Tibial nerve (tissue), 4 donors: Measurements from ENCODE around the gene JADE1. TPM values are rescaled to one million over a fixed set of nuclear protein-coding genes. Genes with fewer than 3 reads are reported as not detected.

Source experiments
- DNase-seq, 2 donors: peaks; one replicate each; pipeline ENCODE4 v3.0.0-alpha.2; 2019; ENCODE audit warnings: low spot score in 2 of 2
- H3K27ac ChIP-seq, 4 donors: fragments of 200-600 bp; sonication (generic) in 3 of 4; one replicate each; pipeline ENCODE4 v1.5.1; 2017 to 2019; ENCODE audit warnings: mild to moderate bottlenecking in 1 of 4
- H3K27me3 ChIP-seq, 2 donors: fragments of 200-600 bp; sonication (generic) in 1 of 2; one replicate each; pipeline versions ENCODE4 v1.5.1 to v1.6.0; 2017 to 2019
- H3K36me3 ChIP-seq, 3 donors: fragments of 200-600 bp; sonication (generic); one replicate each; pipeline ENCODE4 v1.5.1; 2018 to 2019
- H3K4me1 ChIP-seq, 4 donors: fragments of 200-600 bp; sonication (generic) in 3 of 4; one replicate each; pipeline ENCODE4 v1.5.1; 2017 to 2019
- H3K4me3 ChIP-seq, 4 donors: fragments of 200-600 bp; sonication (generic) in 3 of 4; one replicate each; pipeline ENCODE4 v1.5.1; 2017 to 2019; ENCODE audit warnings: mild to moderate bottlenecking in 1 of 4, moderate library complexity in 1 of 4
- H3K9me3 ChIP-seq, 4 donors: fragments of 200-600 bp; sonication (generic) in 3 of 4; one replicate each; pipeline ENCODE4 v1.5.1; 2017 to 2019
- CTCF ChIP-seq, 5 experiments: fragments of 200-600 bp in 3 of 5; fragments of 450-650 bp in 2 of 5; sonication (generic) in 3 of 5; IDR thresholded peaks; one replicate each; pipeline ENCODE4 v1.5.1; 2016 to 2019; ENCODE audit warnings: antibody characterized with exemption in 5 of 5, mild to moderate bottlenecking in 3 of 5, moderate library complexity in 2 of 5
- EP300 ChIP-seq, 2 donors: sonication (generic); formaldehyde crosslinking; IDR thresholded peaks; one replicate each; pipeline ENCODE4 v1.6.1; 2017; ENCODE audit warnings: antibody characterized with exemption in 2 of 2, mild to moderate bottlenecking in 1 of 2
- POLR2A ChIP-seq, 2 donors: fragments of 450-650 bp; IDR thresholded peaks; one replicate each; pipeline ENCODE4 v1.6.1; 2017; ENCODE audit warnings: antibody characterized with exemption in 2 of 2, mild to moderate bottlenecking in 2 of 2, moderate library complexity in 2 of 2
- WGBS, 2 donors: methylation state at CpG; one replicate each; pipeline ENCODE4 v1.1.5; 2018; 5-methylcytosine and 5-hydroxymethylcytosine counted together
- total RNA-seq, 4 donors: library from RNA; depleted of rRNA; stranded (reverse); fragments of >200 nt; gene quantifications; one replicate each; pipeline ENCODE4 v1.1.0, GENCODE V29; 2016

JADE1 gene
- total RNA-seq, 4 donors from 2014 or later = 55.7 to 68.7 (median 65.8) TPM

GRCh38 chr4:128825226-128825625, 15.7 kb downstream of the JADE1 start:
- no peak for TF ChIP-seq POLR2A (IDR thresholded peaks at IDR 0.05)
- no peak for TF ChIP-seq CTCF (IDR thresholded peaks at IDR 0.05)
- TF ChIP-seq EP300 (IDR thresholded peaks at IDR 0.05) = no peak
- no peaks in the 10 kb centered on the region for H3K27me3 ChIP-seq
- peaks cover 0 to 75% (median 27%) of the 10 kb centered on the region in 4 donors for H3K4me1 ChIP-seq
- DNase-seq = no peak
- H3K9me3 ChIP-seq = no peaks in the 10 kb centered on the region
- H3K36me3 ChIP-seq = no peaks in the 10 kb centered on the region
- no peak overlapping the region for H3K4me3 ChIP-seq
- WGBS, 2 donors = 80 to 81% methylated on average over 7 of the region's 7 CpGs
- no peak overlapping the region for H3K27ac ChIP-seq

- Histone ChIP-seq H3K4me1 (peaks cover 4 to 84% (median 43%) of the 10 kb centered on the region in 4 donors), H3K27ac (peak overlapping the region in 1 of 4 donors; percentile 18), H3K9me3 (no peaks in the 10 kb centered on the region), H3K36me3 (peaks cover 0 to 7% (median 0%) of the 10 kb centered on the region in 3 donors), H3K27me3 (no peaks in the 10 kb centered on the region), H3K4me3 (no peak overlapping the region)
- no peak for DNase-seq
- TF ChIP-seq EP300 (IDR thresholded peaks at IDR 0.05) (no peak), CTCF (IDR thresholded peaks at IDR 0.05) (no peak), POLR2A (IDR thresholded peaks at IDR 0.05) (no peak)
Measured at GRCh38 chr4:128827296-128827695, 17.8 kb downstream of the JADE1 start.

GRCh38 chr4:128830906-128831503, 21.5 kb downstream of the JADE1 start:
- peaks cover 4 to 62% (median 30%) of the 10 kb centered on the region in 4 donors for H3K4me1 ChIP-seq
- TF ChIP-seq POLR2A (IDR thresholded peaks at IDR 0.05) (no peak), EP300 (IDR thresholded peaks at IDR 0.05) (no peak), CTCF (IDR thresholded peaks at IDR 0.05) (no peak)

GRCh38 chr4:128831531-128832242, 22.2 kb downstream of the JADE1 start:
- no peak for DNase-seq
- Histone ChIP-seq H3K27me3 (no peaks in the 10 kb centered on the region), H3K9me3 (no peaks in the 10 kb centered on the region), H3K36me3 (peaks cover 0 to 41% (median 0%) of the 10 kb centered on the region in 3 donors), H3K4me3 (no peak overlapping the region), H3K4me1 (peaks cover 4 to 56% (median 25%) of the 10 kb centered on the region in 4 donors), H3K27ac (no peak overlapping the region)
- TF ChIP-seq CTCF (IDR thresholded peaks at IDR 0.05) (no peak), POLR2A (IDR thresholded peaks at IDR 0.05) (no peak), EP300 (IDR thresholded peaks at IDR 0.05) (no peak)
- 53 to 61% methylated on average over 8 of the region's 8 CpGs for WGBS, 2 donors

More at GRCh38 chr4:128830906-128831503, 21.5 kb downstream of the JADE1 start:
- no peak for DNase-seq
- no peaks in the 10 kb centered on the region for H3K9me3 ChIP-seq
- no peak overlapping the region for H3K4me3 ChIP-seq
- H3K27me3 ChIP-seq = no peaks in the 10 kb centered on the region
- peaks cover 0 to 41% (median 0%) of the 10 kb centered on the region in 3 donors for H3K36me3 ChIP-seq
- H3K27ac ChIP-seq = peak overlapping the region in 1 of 4 donors; percentile 65
- 16 to 18% methylated on average over 5 of the region's 5 CpGs for WGBS, 2 donors

GRCh38 chr4:128832243-128832625, 22.7 kb downstream of the JADE1 start:
- WGBS, 2 donors = 74 to 96% methylated on average over 2 of the region's 2 CpGs
- Histone ChIP-seq H3K27ac (no peak overlapping the region), H3K4me1 (peaks cover 4 to 55% (median 22%) of the 10 kb centered on the region in 4 donors), H3K9me3 (no peaks in the 10 kb centered on the region), H3K36me3 (peaks cover 0 to 45% (median under 1%) of the 10 kb centered on the region in 3 donors), H3K27me3 (no peaks in the 10 kb centered on the region), H3K4me3 (no peak overlapping the region)
- TF ChIP-seq POLR2A (IDR thresholded peaks at IDR 0.05) (no peak), EP300 (IDR thresholded peaks at IDR 0.05) (no peak), CTCF (IDR thresholded peaks at IDR 0.05) (no peak)
- DNase-seq = no peak
